PC-3 (cell line): ENCODE results near the gene ST7.
A peak's percentile ranks its signal among the peaks of the same experiment; 100 is the strongest.

ENCODE experiments used
- EZH2 ChIP-seq: fragments of 300-600 bp; sonication (generic); IDR thresholded peaks from one replicate; pipeline ENCODE4 v1.6.1; 2017; ENCODE audit warnings: antibody characterized with exemption, mild to moderate bottlenecking, low read length; ENCODE audit not compliant: unreplicated experiment
- TF ChIP-seq, protein P1 (sequence below): fragments of 300-600 bp; sonication (generic); conservative IDR thresholded peaks from 2 replicates; pipeline ENCODE4 v1.5.1; 2017; ENCODE audit warnings: antibody characterized with exemption, low read depth, mild to moderate bottlenecking, low read length

DNA sequence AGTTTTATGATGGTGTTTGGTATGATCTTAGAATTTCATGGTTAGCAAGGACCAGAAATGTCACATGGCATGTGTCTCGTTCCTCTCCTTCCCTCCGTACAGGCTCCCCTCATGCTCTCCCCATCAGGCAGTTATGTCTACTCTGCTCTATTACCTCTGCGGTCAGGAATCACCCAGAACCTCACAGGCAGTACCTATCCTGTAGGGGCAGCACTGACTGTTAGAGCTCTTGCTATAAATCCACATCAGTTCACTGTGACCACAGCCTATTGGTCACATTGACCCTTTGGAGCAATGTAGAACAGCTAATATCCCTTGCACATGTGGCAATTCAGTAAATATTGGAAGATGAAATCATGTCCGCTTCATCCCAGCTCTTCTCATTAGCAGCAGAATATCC is 217.8 kb downstream of the ST7 start:
- TF ChIP-seq, protein P1, sequence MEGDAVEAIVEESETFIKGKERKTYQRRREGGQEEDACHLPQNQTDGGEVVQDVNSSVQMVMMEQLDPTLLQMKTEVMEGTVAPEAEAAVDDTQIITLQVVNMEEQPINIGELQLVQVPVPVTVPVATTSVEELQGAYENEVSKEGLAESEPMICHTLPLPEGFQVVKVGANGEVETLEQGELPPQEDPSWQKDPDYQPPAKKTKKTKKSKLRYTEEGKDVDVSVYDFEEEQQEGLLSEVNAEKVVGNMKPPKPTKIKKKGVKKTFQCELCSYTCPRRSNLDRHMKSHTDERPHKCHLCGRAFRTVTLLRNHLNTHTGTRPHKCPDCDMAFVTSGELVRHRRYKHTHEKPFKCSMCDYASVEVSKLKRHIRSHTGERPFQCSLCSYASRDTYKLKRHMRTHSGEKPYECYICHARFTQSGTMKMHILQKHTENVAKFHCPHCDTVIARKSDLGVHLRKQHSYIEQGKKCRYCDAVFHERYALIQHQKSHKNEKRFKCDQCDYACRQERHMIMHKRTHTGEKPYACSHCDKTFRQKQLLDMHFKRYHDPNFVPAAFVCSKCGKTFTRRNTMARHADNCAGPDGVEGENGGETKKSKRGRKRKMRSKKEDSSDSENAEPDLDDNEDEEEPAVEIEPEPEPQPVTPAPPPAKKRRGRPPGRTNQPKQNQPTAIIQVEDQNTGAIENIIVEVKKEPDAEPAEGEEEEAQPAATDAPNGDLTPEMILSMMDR, result peak; percentile 25; the same call in 1 of the 2 replicates
- no peak for TF ChIP-seq EZH2
